HCT116 (cell line): ENCODE data around the gene ZNF681. TPM values are rescaled to one million over a fixed set of nuclear protein-coding genes. Genes with fewer than 3 reads are reported as not detected.

Experiments used
- ATAC-seq: fragments of 200-7000 bp; cut with Tn5 transposase; 2 replicates; pipeline ENCODE4 v1.9.1; 2020; ENCODE audit warnings: mild to moderate bottlenecking, moderate library complexity
- BruUV-seq: library from RNA; stranded (reverse); fragments of 400-500 nt; replicated peaks from 2 replicates; lab custom pipeline; 2021; lab: Mats Ljungman, UMichigan
- CTCF ChIA-PET: fragments of 300-600 bp; sonication (Branson Sonifier 250); formaldehyde crosslinking; loops from one replicate; lab custom pipeline; 2021; ENCODE audit warnings: antibody characterized with exemption; lab: Charles Lee
- POLR2A ChIA-PET: fragments of 300-600, 350-600 bp; sonication (Branson Sonifier 250); formaldehyde crosslinking; loops from one replicate; lab custom pipeline; 2021; ENCODE audit warnings: antibody characterized with exemption; lab: Charles Lee
- RAD21 ChIA-PET, 2 experiments: fragments of 300-600 bp; sonication (Branson Sonifier 250); formaldehyde crosslinking; loops; one replicate each; lab custom pipeline; 2023; ENCODE audit warnings: low total read pairs in 2 of 2; ENCODE audit not compliant: uncharacterized antibody in 2 of 2, unreplicated experiment in 2 of 2, low non-redundant PET in 1 of 2; lab: Charles Lee
- DNase-seq: peaks from one replicate; pipeline ENCODE4 v3.0.0-alpha.2; 2010; ENCODE audit warnings: low read depth, low spot score
- H2AFZ ChIP-seq: fragments of 200-600 bp; shearing (Covaris generic), sonication (generic); 2 replicates; pipeline ENCODE4 v1.6.1; 2017; ENCODE audit warnings: low read depth, mixed run types, mixed read lengths, antibody characterized with exemption, low read length; ENCODE audit not compliant: poor library complexity, severe bottlenecking
- H3K27ac ChIP-seq: 2 replicates; pipeline ENCODE4 v1.5.1; 2012; ENCODE audit warnings: low read depth, low read length
- H3K27me3 ChIP-seq: fragments of 200-600 bp; sonication (generic); 2 replicates; pipeline ENCODE4 v1.6.1; 2016; ENCODE audit warnings: mixed run types, low read length, mixed read lengths; ENCODE audit not compliant: insufficient read depth
- H3K36me3 ChIP-seq, 2 experiments: fragments of 200-500 bp in 1 of 2; fragments of 200-600 bp in 1 of 2; sonication (Bioruptor generic) in 1 of 2; sonication (generic) in 1 of 2; 2 replicates each; pipeline versions ENCODE4 v1.5.1 to v1.6.1; 2014 to 2016; ENCODE audit warnings: low read length in 2 of 2, inconsistent platforms in 1 of 2, mixed read lengths in 1 of 2, mixed run types in 1 of 2; ENCODE audit not compliant: insufficient read depth in 2 of 2, control insufficient read depth in 1 of 2
- H3K4me1 ChIP-seq, 2 experiments: fragments of 200-600 bp in 1 of 2; sonication (generic) in 1 of 2; 2 replicates each; pipeline versions ENCODE4 v1.5.1 to v1.6.1; 2012 to 2017; ENCODE audit warnings: low read length in 2 of 2, inconsistent platforms in 1 of 2, mild to moderate bottlenecking in 1 of 2, mixed read lengths in 1 of 2, mixed run types in 1 of 2, moderate library complexity in 1 of 2; ENCODE audit not compliant: insufficient read depth in 2 of 2, control insufficient read depth in 1 of 2
- H3K4me2 ChIP-seq: fragments of 200-600 bp; sonication (generic); 2 replicates; pipeline ENCODE4 v1.6.1; 2017; ENCODE audit warnings: mixed run types, low read length, mixed read lengths
- H3K4me3 ChIP-seq, 2 experiments: fragments of 200-600 bp in 1 of 2; sonication (generic) in 1 of 2; replicated peaks in 1 of 2; 2 replicates each; pipeline ENCODE4 v1.5.1; 2011 to 2016; ENCODE audit warnings: low read length in 2 of 2, control low read depth in 1 of 2, low read depth in 1 of 2, mild to moderate bottlenecking in 1 of 2, mixed read lengths in 1 of 2, mixed run types in 1 of 2
- H3K79me2 ChIP-seq: fragments of 200-600 bp; sonication (generic); 2 replicates; pipeline ENCODE4 v1.6.1; 2017; ENCODE audit warnings: mild to moderate bottlenecking, mixed run types, low read length, moderate library complexity, mixed read lengths; ENCODE audit not compliant: insufficient read depth
- H3K9ac ChIP-seq: fragments of 200-600 bp; sonication (generic); 2 replicates; pipeline ENCODE4 v1.6.1; 2016; ENCODE audit warnings: low read length, mixed read lengths
- H3K9me2 ChIP-seq: fragments of 200-600 bp; sonication (generic), shearing (Covaris generic); 2 replicates; pipeline ENCODE4 v1.6.1; 2017; ENCODE audit warnings: mixed run types, mild to moderate bottlenecking, moderate library complexity; ENCODE audit not compliant: insufficient read depth
- H3K9me3 ChIP-seq, 2 experiments: fragments of 200-500 bp in 1 of 2; fragments of 200-600 bp in 1 of 2; sonication (Bioruptor generic) in 1 of 2; sonication (generic) in 1 of 2; 2 replicates each; pipeline ENCODE4 v1.6.1; 2014 to 2017; ENCODE audit warnings: low read length in 2 of 2, mixed read lengths in 2 of 2, inconsistent platforms in 1 of 2, low read depth in 1 of 2, mild to moderate bottlenecking in 1 of 2, mixed run types in 1 of 2, moderate library complexity in 1 of 2; ENCODE audit not compliant: control insufficient read depth in 1 of 2, insufficient read depth in 1 of 2
- H4K20me1 ChIP-seq: fragments of 200-600 bp; sonication (generic), shearing (Covaris generic); 2 replicates; pipeline ENCODE4 v1.6.1; 2017; ENCODE audit warnings: mixed run types, mild to moderate bottlenecking, moderate library complexity; ENCODE audit not compliant: insufficient read depth
- ATF3 ChIP-seq: IDR thresholded peaks from 2 replicates; pipeline ENCODE4 v1.6.1; 2012
- CBX3 ChIP-seq: IDR thresholded peaks from 2 replicates; pipeline ENCODE4 v1.6.1; 2012; ENCODE audit warnings: low read depth
- CEBPB ChIP-seq: IDR thresholded peaks from 2 replicates; pipeline ENCODE4 v1.6.1; 2012; ENCODE audit warnings: low read depth
- EGR1 ChIP-seq: IDR thresholded peaks from 2 replicates; pipeline ENCODE4 v1.6.1; 2012; ENCODE audit warnings: low read depth
- ELF1 ChIP-seq: IDR thresholded peaks from 2 replicates; pipeline ENCODE4 v1.6.1; 2012; ENCODE audit warnings: low read depth, borderline replicate concordance
- EZH2phosphoT487 ChIP-seq: fragments of 200-600 bp; IDR thresholded peaks from 2 replicates; pipeline ENCODE4 v1.6.1; 2018; ENCODE audit warnings: antibody characterized with exemption, borderline replicate concordance
- FOSL1 ChIP-seq: IDR thresholded peaks from 2 replicates; pipeline ENCODE4 v1.6.1; 2012; ENCODE audit warnings: low read depth
- JUND ChIP-seq: IDR thresholded peaks from 2 replicates; pipeline ENCODE4 v1.6.1; 2012
- MAX ChIP-seq: IDR thresholded peaks from 2 replicates; pipeline ENCODE4 v1.6.1; 2012
- POLR2A ChIP-seq: IDR thresholded peaks from 2 replicates; pipeline ENCODE4 v1.7.0; 2011; ENCODE audit warnings: borderline replicate concordance; ENCODE audit not compliant: insufficient read depth, insufficient read length; ENCODE audit errors: extremely low read depth
- POLR2AphosphoS5 ChIP-seq: IDR thresholded peaks from 2 replicates; pipeline ENCODE4 v1.6.1; 2011; ENCODE audit warnings: mild to moderate bottlenecking, low read depth, low read length, moderate library complexity
- RAD21 ChIP-seq: IDR thresholded peaks from 2 replicates; pipeline ENCODE4 v1.6.1; 2012; ENCODE audit warnings: low read depth, mild to moderate bottlenecking
- SIN3A ChIP-seq: IDR thresholded peaks from 2 replicates; pipeline ENCODE4 v1.6.1; 2012; ENCODE audit warnings: low read depth
- SP1 ChIP-seq: IDR thresholded peaks from 2 replicates; pipeline ENCODE4 v1.6.1; 2012; ENCODE audit warnings: low read depth
- SRF ChIP-seq: IDR thresholded peaks from 2 replicates; pipeline ENCODE4 v1.6.1; 2012; ENCODE audit warnings: low read depth
- TCF7L2 ChIP-seq: IDR thresholded peaks from 2 replicates; pipeline ENCODE4 v1.7.0; 2011; ENCODE audit warnings: borderline replicate concordance, inconsistent platforms; ENCODE audit not compliant: insufficient read depth, insufficient read length; ENCODE audit errors: extremely low read depth
- YY1 ChIP-seq: IDR thresholded peaks from 2 replicates; pipeline ENCODE4 v1.6.1; 2011; ENCODE audit warnings: low read length, low read depth, moderate library complexity, mild to moderate bottlenecking; ENCODE audit not compliant: insufficient replicate concordance; ENCODE audit errors: extremely low read depth
- ZBTB33 ChIP-seq: IDR thresholded peaks from 2 replicates; pipeline ENCODE4 v1.6.1; 2011; ENCODE audit warnings: mild to moderate bottlenecking, low read length, moderate library complexity; ENCODE audit not compliant: insufficient replicate concordance; ENCODE audit errors: extremely low read depth
- ZFX ChIP-seq: fragments of 450-650 bp; IDR thresholded peaks from 2 replicates; pipeline ENCODE4 v1.6.1; 2017
- ZNF274 ChIP-seq: fragments of 200-500 bp; sonication (Bioruptor generic); IDR thresholded peaks from 2 replicates; pipeline ENCODE4 v1.6.1; 2014; ENCODE audit warnings: mild to moderate bottlenecking, low read depth, low read length, inconsistent platforms
- intact Hi-C: fragments of 100-400 bp; cut with micrococcal nuclease; formaldehyde crosslinking; loops from 2 replicates; pipeline ENCODE4 v1.10.0; 2022
- total RNA-seq: library from RNA; stranded (reverse); gene quantifications from one replicate; pipeline ENCODE4 v1.2.1, GENCODE V29; 2021; ENCODE audit not compliant: unreplicated experiment

The ZNF681 gene
- total RNA-seq, 1 experiment from 2014 or later, result not detected

- TF ChIP-seq EGR1 (no peak), ZBTB33 (no peak), MAX (no peak), ELF1 (no peak), EZH2phosphoT487 (no peak), SIN3A (no peak), ZNF274 (no peak), CEBPB (no peak)
Measured at GRCh38 chr19:23777216-23777615, 18.5 kb upstream of the ZNF681 start (continued).

GRCh38 chr19:23776507-23777205 lies 18.0 kb upstream of the ZNF681 start:
- no peak for ATAC-seq

More at GRCh38 chr19:23776507-23777205, 18.0 kb upstream of the ZNF681 start:
- BruUV-seq, result no TSS peak
- Histone ChIP-seq H3K27ac (no peak overlapping the region), H3K36me3 (no peaks in the 10 kb centered on the region), H3K9me2 (no peaks in the 10 kb centered on the region), H2AFZ (no peak overlapping the region), H3K27me3 (no peaks in the 10 kb centered on the region), H3K9ac (no peak overlapping the region), H3K9me3 (peaks cover 0 to 23% of the 10 kb centered on the region in 2 experiments; a peak in 2 of 4 replicates), H3K4me2 (no peak overlapping the region), H3K4me3 (no peak overlapping the region), H4K20me1 (no peaks in the 10 kb centered on the region), H3K79me2 (no peaks in the 10 kb centered on the region), H3K4me1 (no peaks in the 10 kb centered on the region)
- intact Hi-C loops, result no loop called here
- ChIA-PET POLR2A (no interaction called here), CTCF (no interaction called here), RAD21 (no interaction called here)
- TF ChIP-seq RAD21, result no peak
- TF ChIP-seq SRF, result no peak
- TF ChIP-seq FOSL1, result no peak
- no peak for TF ChIP-seq POLR2A
- no peak for TF ChIP-seq JUND
- no peak for TF ChIP-seq POLR2AphosphoS5
- no peak for TF ChIP-seq SP1
- TF ChIP-seq EGR1, result no peak
- TF ChIP-seq SIN3A, result no peak
- no peak for TF ChIP-seq ATF3
- no peak for TF ChIP-seq YY1
- TF ChIP-seq ZFX, result no peak
- TF ChIP-seq TCF7L2, result no peak
- no peak for TF ChIP-seq CBX3
- no peak for TF ChIP-seq CEBPB
- no peak for TF ChIP-seq ZBTB33
- no peak for DNase-seq
